ENCODE results near the gene ANKRD61.
"Not testable (repeated sequence)": the region's sequence is repeated elsewhere in the genome, so short reads cannot be mapped to it uniquely, and the experiment has no call there.

Gene ANKRD61

GRCh38 chr7:6030988-6031387, at the start of gene ANKRD61:
Gene ANKRD61 (plus strand): TSS chr7:6031376. CDS start chr7:6031376, 0 bp downstream.
- DNase-seq (ENCODE audit: low read depth in 3 of 3): no peak

GRCh38 chr7:5987061-5987460, 44.1 kb upstream of the ANKRD61 start:
- DNase-seq (ENCODE audit: low read depth in 3 of 3): not testable (repeated sequence)

DNA sequence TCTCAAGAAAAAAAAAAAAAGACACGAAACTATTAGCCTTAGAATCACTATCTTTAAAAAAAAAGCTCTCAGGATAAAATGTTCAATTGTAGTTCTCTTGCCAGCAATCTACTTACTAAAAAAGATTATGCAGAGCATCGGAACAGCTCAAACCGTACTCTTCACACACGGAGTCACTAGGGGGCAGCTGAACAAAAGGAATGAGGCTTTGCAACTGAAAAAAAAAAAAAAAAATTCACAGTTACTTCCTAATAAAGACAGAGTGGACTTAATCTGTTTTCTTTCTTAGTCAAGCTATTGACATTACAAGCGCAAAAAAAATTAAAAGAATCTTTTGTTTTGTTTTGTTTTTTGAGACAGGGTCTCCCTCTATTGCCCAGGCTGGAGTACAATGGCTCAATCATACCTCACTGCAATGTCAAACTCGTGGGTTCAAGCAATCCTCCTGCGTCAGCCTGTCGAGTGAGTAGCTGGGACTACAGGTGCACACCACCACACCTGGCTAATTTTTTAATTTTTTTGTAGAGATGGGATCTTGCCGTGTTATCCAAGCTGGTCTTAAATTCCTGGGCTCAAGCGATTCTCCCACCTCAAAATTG, 33.9 kb upstream of the ANKRD61 start:
- peak in 2 of 3 experiments; percentile 13 to 35 for DNase-seq (ENCODE audit: low read depth in 3 of 3)

- DNase-seq (ENCODE audit: low read depth in 3 of 3): no peak
These were observed 23.8 kb upstream of the ANKRD61 start for GRCh38 chr7:6007386-6007785.

DNA sequence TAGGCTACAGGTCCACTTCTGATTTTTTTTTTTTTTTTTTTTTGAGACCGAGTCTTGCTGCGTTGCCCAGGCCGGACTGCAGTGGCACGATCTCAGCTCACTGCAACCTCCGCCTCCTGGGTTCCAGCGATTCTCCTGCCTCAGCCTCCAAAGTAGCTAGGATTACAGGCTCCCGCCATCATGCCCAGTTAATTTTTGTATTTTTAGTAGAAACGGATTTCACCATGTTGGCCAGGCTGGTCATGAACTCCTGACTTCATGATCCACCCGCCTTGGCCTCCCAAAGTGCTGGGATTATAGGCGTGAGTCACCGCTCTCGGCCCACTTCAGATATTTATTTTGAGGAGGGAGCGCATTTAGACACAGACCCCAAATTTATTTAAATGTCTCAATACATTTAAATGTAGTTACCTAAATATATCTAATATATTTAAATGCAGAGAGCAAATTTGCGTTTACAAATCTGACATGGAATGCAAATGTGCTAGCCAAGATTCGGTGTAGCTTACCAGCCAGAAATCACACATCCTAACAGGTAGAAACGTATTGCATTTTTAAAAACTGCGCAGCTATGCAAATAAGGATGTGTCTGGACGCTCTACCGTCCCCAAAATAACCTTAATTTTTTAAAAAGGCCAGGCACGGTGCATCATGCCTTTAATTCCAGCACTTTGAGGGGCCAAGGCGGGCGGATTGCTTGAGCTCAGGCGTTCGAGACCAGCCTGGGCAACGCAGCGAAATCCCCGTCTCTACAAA, 23.2 kb upstream of the ANKRD61 start:
- DNase-seq (ENCODE audit: low read depth in 3 of 3): not testable (repeated sequence)

DNA sequence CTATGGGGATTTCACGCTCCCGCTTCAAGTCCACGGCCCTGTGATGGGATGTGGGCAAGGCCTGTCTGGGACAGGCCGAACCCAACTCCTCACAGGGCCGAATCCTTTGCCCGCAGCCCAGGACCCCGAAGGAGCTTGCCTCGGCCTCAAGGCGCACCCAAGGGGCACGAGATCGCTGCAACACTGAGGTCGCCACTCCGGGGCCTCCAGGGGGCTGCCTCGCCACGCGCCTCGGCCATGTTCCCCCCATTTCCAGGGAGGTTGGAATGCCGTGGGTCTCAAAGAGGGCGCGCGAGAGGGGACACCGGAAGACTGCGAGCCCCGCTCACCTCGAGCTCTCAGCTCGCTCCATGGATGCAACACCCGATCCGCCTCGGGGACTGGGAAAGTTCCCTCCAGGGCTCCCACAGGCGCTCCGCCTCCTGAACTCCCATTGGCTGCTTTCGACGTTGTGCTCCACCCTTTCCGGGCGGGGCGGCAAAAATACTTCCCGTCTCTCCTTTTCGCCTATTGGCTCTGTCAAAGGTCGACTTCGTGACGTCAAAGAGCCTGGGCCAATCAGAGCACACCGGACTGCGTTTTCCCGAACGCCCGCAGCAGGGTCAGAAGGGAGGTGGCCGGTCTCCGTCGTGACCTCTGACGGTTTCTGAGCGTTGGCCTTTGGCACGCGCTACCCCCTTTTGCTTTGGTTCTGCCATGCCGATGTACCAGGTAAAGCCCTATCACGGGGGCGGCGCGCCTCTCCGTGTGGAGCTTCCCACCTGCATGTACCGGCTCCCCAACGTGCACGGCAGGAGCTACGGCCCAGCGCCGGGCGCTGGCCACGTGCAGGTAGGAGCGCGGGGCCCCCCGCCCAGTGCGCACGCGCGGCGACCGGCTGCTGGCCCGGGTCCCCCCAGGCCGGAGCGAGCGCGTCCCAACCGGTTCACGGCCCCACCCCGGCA, 22.2 kb upstream of the ANKRD61 start, which contains the start of the genes AIMP2 and PMS2:
Gene AIMP2 (plus strand): TSS at position 605 of the 944 bp plus-strand sequence. CDS start 92 bp downstream, at position 697.
Gene PMS2 (minus strand): TSS at position 382 of the 944 bp plus-strand sequence. CDS start 30 bp downstream, at position 352.
- peak; percentile 89 to 95 (median 93) for DNase-seq (ENCODE audit: low read depth in 3 of 3)

- DNase-seq (ENCODE audit: low read depth in 3 of 3): not testable (repeated sequence)
These were observed 20.8 kb upstream of the ANKRD61 start for GRCh38 chr7:6010370-6010769.

- no peak for DNase-seq (ENCODE audit: low read depth in 3 of 3)
These were observed 19.6 kb upstream of the ANKRD61 start for GRCh38 chr7:6011541-6011940.

DNA sequence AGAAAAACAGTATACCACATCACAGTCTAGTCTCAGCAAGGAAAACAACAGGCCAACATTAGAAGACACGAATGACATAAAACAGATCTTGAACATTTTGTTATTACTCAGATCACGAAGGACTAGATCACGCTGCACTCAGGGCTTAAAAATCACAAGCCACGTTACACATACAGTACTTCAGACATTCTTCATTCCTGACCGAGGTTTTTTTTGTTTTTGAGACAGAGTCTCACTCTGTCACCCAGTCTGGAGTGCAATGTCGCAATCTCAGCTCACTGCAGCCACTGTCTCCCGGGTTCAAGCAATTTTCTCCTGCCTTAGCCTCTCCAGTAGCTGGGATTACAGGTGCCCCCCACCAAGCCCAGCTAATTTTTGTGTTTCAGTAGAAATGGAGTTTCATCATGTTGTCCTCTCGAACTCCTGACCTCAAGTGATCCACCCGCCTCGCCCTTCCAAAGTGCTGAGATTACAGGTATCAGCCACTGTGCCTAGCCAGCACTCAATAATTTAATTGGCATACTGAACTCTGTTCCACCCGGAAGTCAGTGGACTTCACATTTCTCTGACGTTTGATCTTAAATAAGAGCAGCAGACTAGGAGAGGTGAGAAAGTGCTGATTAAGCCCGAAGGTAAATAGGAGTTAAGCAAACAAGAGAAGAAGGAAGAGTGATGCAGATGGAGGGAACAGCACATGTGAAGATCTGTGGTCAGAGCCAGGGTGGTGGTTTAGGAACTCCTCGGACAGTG, 18.6 kb upstream of the ANKRD61 start:
- no peak for DNase-seq (ENCODE audit: low read depth in 3 of 3)

DNA sequence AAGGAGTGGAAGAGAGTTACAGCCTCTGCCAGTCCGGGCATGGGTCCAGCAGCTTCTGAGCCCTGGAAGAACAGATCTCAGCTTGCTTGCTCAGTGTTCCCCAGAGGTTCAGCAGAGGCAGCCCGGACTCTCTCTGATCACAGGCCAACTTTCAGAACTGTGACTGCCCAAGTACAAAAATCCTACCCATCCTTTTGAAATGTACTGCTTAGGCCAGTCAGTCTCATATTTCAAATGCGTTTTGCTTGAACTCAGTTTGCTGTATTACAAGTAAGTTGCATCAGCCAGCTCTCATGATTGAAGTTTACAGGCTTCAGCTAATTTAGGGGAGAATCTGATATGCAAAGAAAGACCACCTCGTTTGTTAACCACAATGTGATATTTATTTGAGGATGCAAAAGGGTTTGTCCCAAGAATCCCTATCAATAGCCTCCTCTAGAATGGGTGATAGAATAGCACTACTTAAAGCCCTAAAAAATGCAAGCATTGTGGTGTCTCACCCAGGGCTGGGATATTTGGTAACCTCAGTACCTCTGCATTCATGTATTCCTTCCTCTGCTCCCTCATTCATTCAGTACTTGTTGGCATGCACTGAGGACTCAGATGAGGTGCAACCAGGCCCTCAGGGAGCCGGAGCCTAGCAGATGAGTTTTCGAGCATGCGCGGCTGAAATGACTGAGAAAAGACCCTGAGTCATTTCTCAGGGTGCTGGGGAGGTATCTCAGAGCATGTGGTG, 15.1 kb upstream of the ANKRD61 start:
- no peak for DNase-seq (ENCODE audit: low read depth in 3 of 3)

DNA sequence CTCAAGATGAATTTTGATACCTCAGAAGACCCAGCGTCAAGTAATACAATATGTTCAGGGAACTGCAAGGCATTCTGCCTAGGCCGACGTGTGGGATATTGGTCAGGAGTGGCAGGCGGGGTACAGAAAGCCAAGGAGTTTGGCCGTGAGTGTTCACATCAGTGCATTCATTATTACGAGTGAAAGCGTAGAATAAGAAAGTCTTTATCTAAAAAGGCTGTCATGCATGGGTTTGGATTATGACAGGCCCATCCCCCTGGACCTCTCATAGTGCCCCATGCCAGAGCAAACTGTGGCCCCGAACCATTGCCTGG, 14.6 kb upstream of the ANKRD61 start:
- no peak for DNase-seq (ENCODE audit: low read depth in 3 of 3)

DNA sequence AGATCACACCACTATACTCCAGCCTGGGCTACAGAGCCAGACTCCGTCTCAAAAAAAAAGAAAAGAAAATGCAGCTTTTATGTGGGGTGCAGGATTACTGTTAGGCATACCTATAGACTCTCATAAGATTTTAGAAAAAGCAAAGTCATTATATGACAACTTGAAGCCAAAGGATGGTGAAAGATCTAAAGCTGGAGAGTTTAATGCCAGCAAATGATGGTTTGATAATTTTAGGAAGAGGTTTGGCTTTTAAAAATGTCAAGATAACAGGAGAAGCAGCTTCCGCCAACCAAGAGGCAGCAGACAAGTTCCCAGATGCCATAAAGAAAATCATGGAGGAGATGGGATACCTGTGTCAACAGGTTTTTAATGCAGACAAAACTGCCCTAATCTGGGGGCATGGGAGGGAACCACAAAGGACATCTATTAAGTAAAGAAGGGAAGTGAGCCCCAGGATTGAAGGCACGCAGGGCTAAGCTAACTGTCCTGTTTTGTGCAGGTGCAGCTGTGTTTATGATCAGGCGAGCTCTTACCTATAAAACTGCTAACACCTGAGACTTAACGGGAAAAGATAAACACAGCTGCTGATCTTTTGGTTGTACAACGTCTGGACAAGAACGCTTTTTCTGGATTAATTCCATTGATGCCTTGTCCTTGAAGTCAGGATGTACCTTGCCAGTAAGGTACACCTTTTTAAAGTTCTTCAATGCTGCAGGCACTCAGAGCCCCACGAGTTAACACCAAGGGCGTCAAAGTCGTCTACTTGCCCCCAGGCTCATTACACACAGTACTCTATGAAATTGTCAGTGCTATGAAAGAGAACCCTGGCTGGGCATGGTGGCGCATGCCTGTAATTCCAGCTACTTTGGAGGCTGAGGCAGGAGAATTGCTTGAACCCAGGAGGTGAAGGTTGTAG, 10.5 kb upstream of the ANKRD61 start:
- DNase-seq (ENCODE audit: low read depth in 3 of 3): no peak

DNA sequence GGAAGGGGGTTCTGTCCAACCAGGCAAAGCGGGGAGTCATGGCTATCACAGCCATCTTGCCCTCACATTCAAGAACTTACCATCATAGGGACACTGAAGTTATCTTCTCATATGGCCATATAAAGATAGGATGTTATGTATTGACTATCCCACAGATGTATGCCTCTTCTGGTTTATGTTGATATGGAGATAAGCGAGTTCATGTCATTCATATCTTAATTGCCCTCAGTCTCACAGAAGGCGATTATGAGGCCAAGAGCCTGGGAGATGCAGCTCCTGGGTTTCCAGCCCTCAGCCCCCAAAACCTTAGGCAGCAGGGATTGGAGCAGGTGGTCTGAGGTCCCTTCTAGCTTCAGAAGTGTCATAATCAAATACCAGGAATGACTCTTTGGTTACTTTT, 8.5 kb upstream of the ANKRD61 start:
- DNase-seq (ENCODE audit: low read depth in 3 of 3): no peak

DNA sequence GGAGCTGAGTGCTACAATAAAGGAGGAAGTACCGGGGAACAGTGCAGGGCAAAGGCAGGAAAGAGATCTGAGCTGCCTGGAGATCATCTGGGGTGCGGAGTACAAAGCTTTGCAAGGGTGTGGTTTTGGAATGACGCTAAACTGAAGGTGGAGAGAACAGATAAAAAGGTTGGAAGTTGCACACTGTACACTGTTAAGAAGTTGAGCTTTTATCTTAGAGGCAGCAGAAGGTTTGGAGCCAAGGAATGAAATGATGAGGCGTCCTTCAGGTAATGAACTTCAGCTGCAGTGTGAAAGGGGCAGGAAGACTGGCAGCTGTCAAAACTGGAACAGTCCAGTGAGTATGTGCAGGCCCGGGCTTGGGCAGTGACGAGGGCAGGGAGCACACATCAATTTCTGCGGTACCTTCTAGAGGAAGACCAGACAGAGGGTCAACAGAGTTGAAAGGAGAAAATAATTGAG, 7.2 kb upstream of the ANKRD61 start:
- DNase-seq (ENCODE audit: low read depth in 3 of 3): no peak

DNA sequence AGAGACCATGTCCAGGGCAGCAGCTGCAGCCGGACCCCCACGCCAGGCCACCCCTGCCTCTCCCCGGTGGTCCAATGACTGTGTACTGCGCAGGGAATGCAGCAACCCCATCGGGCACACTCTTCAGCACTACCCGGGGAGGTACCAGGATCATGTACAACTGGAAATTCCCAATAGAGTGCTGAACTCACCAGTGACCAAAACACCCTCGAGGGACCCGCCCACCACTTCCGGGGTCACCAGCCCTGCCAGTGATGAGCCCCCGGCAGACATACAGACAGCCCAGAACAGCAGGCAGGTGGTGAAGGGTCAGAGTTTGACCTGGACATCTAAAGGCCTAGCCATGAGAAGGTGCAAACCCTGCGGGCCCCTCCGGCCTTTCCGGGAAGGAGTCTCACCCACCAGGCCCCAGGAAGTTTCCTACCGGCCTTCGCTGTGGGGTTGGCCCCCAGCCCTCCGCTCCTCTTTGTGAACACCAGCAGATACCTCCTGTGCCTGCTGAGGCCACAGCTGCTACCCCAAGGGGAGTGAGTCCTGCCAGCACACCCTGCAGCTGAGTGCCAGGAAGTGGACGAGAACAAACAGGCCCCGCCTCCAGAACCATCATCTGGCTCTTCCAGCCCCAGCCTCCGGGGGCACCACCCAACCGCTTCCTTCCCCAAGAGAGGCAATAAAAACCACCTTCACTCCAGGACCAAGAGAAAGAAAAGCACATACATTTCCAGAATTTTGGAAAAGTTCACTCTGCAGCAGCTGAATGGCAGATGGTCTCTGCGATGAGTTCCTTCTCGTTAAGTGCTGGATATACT, 5.0 kb upstream of the ANKRD61 start:
- peak; percentile 10 to 31 (median 30) for DNase-seq (ENCODE audit: low read depth in 3 of 3)

- no peak for DNase-seq (ENCODE audit: low read depth in 3 of 3)
These were observed 4.3 kb upstream of the ANKRD61 start for GRCh38 chr7:6026820-6027311.

GRCh38 chr7:6027806-6028365, 3.3 kb upstream of the ANKRD61 start:
- no peak for DNase-seq (ENCODE audit: low read depth in 3 of 3)

DNA sequence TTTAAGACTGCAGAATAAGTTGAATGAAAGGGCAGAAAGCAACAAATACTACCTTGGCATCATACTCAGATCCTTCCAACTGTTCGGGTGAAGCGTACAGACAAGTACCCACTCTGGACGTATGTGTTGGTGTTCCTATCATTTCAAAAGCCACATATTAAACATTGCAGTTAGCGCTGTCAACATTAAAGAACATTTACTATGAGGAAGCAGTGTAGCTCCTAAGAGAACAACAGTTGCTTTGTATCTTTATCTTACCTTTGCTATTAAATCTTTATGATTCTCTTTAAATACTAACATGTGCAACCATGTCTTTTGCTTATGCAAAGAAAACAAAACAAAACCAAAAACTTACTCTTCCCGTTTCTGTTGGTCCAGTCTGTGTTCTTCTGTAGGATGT, 2.6 kb upstream of the ANKRD61 start:
- DNase-seq (ENCODE audit: low read depth in 3 of 3): no peak
